A549 treated with ZK216348 at 1 μM for 4 hours (cell line): ENCODE measurements around the gene TDRD7. TPM values are rescaled to one million over a fixed set of nuclear protein-coding genes. Genes with fewer than 3 reads are reported as not detected.

ENCODE experiments used
- total RNA-seq: library from RNA; stranded (reverse); fragments of 200-300 nt; extraction: Qiagen RNA extraction; gene quantifications from 5 replicates; pipeline ENCODE4 v1.2.3, GENCODE V29; 2022; ENCODE audit warnings: low read depth

The TDRD7 gene
- 11.6 to 13.6 TPM (median 12.4 TPM) in 5 replicates for total RNA-seq

GRCh38 chr9:97411789-97412625 is at the start of gene TDRD7:
TDRD7 (plus strand) TSS chr9:97412096; CDS start chr9:97428466, 16,370 bp downstream.

GRCh38 chr9:97501177-97501971 is 89.5 kb downstream of the TDRD7 start, which contains the start of gene TMOD1:
TMOD1 (plus strand) TSS chr9:97501666; CDS start chr9:97524189, 22,523 bp downstream.

Other genes starting within 250 kb of the TDRD7 start
- 0.26 to 1.1 TPM (median 0.81 TPM) in 5 replicates for gene CCDC180, start 104.4 kb upstream of the TDRD7 start, total RNA-seq
- gene TMOD1, start 89.6 kb downstream of the TDRD7 start, total RNA-seq = 1.7 to 2.9 TPM (median 2.3 TPM) in 5 replicates
- gene TSTD2, start 221.3 kb downstream of the TDRD7 start, total RNA-seq = 7.6 to 11.6 TPM (median 11.1 TPM) in 5 replicates
- 23.7 to 31.7 TPM (median 26.5 TPM) in 5 replicates for gene NCBP1, start 221.7 kb downstream of the TDRD7 start, total RNA-seq